Measurements from ENCODE around the gene TIMM10B. TPM values are rescaled to one million over a fixed set of nuclear protein-coding genes. Genes with fewer than 3 reads are reported as not detected.

Gene TIMM10B
- total and polyA plus RNA-seq, 2 donors from 2014 or later, result 34.6 to 44.7 TPM

DNA sequence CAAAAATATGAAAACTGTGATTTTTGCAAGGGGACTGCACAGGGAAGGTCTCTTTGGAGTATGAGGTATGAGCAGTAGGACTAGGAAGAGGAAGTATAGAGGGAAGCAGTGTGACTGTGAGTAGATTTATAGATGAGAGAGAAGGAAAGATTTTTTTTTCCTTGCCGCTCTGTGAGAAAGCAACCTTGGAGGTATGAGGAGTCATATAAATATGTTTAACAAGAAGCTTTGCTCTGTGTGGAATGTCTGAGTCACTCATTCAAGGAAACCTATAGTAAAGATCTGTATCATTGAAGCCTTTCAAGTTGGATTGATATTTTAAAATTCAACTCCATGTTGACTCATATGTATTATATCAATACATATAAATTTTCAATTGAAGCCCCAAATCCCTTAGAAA is 42.0 kb downstream of the TIMM10B start:
- FAIRE-seq (no peak), DNase-seq (no peak)
- no peak overlapping the region for H3K4me3 ChIP-seq (ENCODE audit: low read length in 3 of 3)
- H3K27me3 ChIP-seq (ENCODE audit: control insufficient read depth, insufficient read depth, low read length), result no peaks in the 10 kb centered on the region
- H3K9ac ChIP-seq (ENCODE audit: low read length in 3 of 3), result no peak overlapping the region
- H3K4me1 ChIP-seq (ENCODE audit: control insufficient read depth in 2 of 3, insufficient read depth in 2 of 3, low read depth in 1 of 3, low read length in 3 of 3), result no peaks in the 10 kb centered on the region
- intact Hi-C loops (cut with DNase I), result no loop called here
- peaks cover 0 to 7% (median 3%) of the 10 kb centered on the region in 3 donors for H3K36me3 ChIP-seq (ENCODE audit: control insufficient read depth in 2 of 3, insufficient read depth in 3 of 3, low read length in 3 of 3)
- H3K27ac ChIP-seq (ENCODE audit: low read depth in 2 of 2, low read length in 2 of 2), result no peak overlapping the region
- H3K9me3 ChIP-seq (ENCODE audit: control insufficient read depth in 2 of 3, insufficient read depth in 1 of 3, low read length in 3 of 3), result no peaks in the 10 kb centered on the region
- TF ChIP-seq, protein P1, sequence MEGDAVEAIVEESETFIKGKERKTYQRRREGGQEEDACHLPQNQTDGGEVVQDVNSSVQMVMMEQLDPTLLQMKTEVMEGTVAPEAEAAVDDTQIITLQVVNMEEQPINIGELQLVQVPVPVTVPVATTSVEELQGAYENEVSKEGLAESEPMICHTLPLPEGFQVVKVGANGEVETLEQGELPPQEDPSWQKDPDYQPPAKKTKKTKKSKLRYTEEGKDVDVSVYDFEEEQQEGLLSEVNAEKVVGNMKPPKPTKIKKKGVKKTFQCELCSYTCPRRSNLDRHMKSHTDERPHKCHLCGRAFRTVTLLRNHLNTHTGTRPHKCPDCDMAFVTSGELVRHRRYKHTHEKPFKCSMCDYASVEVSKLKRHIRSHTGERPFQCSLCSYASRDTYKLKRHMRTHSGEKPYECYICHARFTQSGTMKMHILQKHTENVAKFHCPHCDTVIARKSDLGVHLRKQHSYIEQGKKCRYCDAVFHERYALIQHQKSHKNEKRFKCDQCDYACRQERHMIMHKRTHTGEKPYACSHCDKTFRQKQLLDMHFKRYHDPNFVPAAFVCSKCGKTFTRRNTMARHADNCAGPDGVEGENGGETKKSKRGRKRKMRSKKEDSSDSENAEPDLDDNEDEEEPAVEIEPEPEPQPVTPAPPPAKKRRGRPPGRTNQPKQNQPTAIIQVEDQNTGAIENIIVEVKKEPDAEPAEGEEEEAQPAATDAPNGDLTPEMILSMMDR (IDR thresholded peaks at IDR 0.05; ENCODE audit: borderline replicate concordance, extremely low read depth, insufficient read depth), result no peak

DNA sequence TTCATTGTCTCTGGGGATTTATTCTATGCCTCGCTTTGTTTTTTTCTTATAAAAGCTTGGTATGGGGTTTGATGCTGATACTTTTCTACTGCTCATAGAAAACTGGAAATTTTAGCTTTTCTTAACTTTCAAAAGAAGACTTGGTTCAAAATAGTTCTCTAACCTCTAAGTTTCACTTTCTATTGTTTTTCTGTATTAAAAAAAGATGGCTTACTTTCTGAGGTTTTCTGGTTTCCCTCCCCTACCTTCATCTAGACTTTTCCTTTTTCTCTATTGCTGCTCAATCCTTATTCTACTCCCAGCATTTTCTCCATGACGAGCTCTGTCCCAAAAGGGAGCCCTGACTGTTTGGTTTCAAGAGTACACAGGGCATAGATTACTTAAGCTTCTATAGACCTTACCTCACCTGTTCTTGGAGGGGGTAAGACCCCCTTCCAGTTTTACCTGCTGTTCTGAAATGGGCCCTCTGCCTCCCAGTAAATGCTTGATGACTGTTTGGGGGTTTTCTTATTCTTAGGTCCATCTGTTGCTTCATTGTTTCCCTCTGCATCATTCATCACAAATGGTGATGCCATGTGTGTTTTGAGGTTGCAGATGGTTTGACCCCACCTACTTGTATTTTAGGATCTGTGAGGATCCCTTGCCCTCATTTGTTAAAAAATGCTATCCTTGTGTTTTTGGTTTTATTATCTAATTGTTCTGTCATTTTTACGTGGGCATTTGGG is 45.3 kb downstream of the TIMM10B start:
- intact Hi-C loops (cut with DNase I), result no loop called here
- Histone ChIP-seq H3K9ac (ENCODE audit: low read length in 3 of 3) (no peak overlapping the region), H3K4me3 (ENCODE audit: low read length in 3 of 3) (no peak overlapping the region), H3K4me1 (ENCODE audit: control insufficient read depth in 2 of 3, insufficient read depth in 2 of 3, low read depth in 1 of 3, low read length in 3 of 3) (no peaks in the 10 kb centered on the region), H3K27me3 (ENCODE audit: control insufficient read depth, insufficient read depth, low read length) (no peaks in the 10 kb centered on the region), H3K27ac (ENCODE audit: low read depth in 2 of 2, low read length in 2 of 2) (no peak overlapping the region), H3K36me3 (ENCODE audit: control insufficient read depth in 2 of 3, insufficient read depth in 3 of 3, low read length in 3 of 3) (peaks cover 0 to 4% (median 0%) of the 10 kb centered on the region in 3 donors), H3K9me3 (ENCODE audit: control insufficient read depth in 2 of 3, insufficient read depth in 1 of 3, low read length in 3 of 3) (no peaks in the 10 kb centered on the region)
- FAIRE-seq (no peak), DNase-seq (no peak)
- TF ChIP-seq, protein P1 (IDR thresholded peaks at IDR 0.05; ENCODE audit: borderline replicate concordance, extremely low read depth, insufficient read depth), result no peak

- intact Hi-C loops (cut with DNase I), result no loop called here
- H3K9me3 ChIP-seq (ENCODE audit: control insufficient read depth in 2 of 3, insufficient read depth in 1 of 3, low read length in 3 of 3), result no peaks in the 10 kb centered on the region
- H3K9ac ChIP-seq (ENCODE audit: low read length in 3 of 3), result no peak overlapping the region
- DNase-seq (no peak), FAIRE-seq (no peak)
- H3K36me3 ChIP-seq (ENCODE audit: control insufficient read depth in 2 of 3, insufficient read depth in 3 of 3, low read length in 3 of 3), result peaks cover 0 to 4% (median 0%) of the 10 kb centered on the region in 3 donors
- H3K27ac ChIP-seq (ENCODE audit: low read depth in 2 of 2, low read length in 2 of 2), result no peak overlapping the region
- H3K4me1 ChIP-seq (ENCODE audit: control insufficient read depth in 2 of 3, insufficient read depth in 2 of 3, low read depth in 1 of 3, low read length in 3 of 3), result no peaks in the 10 kb centered on the region
- no peak overlapping the region for H3K4me3 ChIP-seq (ENCODE audit: low read length in 3 of 3)
- TF ChIP-seq, protein P1 (IDR thresholded peaks at IDR 0.05; ENCODE audit: borderline replicate concordance, extremely low read depth, insufficient read depth), result no peak
- no peaks in the 10 kb centered on the region for H3K27me3 ChIP-seq (ENCODE audit: control insufficient read depth, insufficient read depth, low read length)
These were observed 48.0 kb downstream of the TIMM10B start for GRCh38 chr11:6529266-6529665.

Measured in kidney (tissue), 14 donors.